ENCODE measurements around the gene MRPL22. TPM values are rescaled to one million over a fixed set of nuclear protein-coding genes. Genes with fewer than 3 reads are reported as not detected.

The MRPL22 gene
- total and polyA plus RNA-seq, 2 of the 13 experiments (the other 11 are each of a cell fraction or from before 2014, with no cell fraction given), result 66.8 to 84.8 TPM

DNA sequence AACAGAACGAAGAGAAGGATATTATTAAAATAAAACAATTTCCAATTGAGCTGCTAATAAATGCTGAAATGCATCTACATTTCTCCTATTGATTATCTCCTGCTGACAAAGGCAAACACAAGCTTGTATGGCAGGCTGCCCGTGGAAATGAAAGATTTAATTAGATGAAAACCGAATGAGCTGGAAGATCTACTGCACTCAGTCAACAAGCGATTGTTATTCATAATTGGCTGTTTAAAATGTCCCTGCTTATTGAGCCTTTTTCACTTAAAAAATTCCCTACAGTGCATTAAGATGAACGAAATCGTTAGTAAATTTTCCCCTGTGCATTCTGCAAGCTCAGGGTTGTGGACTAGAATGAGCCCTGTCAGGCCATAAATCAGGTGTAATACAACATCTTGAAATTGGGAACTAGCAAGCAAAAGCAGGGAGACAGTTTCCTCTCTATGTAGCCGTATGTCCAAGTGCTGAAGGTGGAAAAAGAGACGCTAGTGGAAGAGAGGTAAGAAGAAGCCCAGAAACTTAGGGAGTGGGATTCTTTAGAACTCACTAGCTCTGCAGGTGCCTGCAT lies 44.2 kb downstream of the MRPL22 start (continued):
- TF ChIP-seq ZBTB40 (IDR thresholded peaks at IDR 0.05) (no peak), ZBTB40 (CRISPR knock-in tag; IDR thresholded peaks at IDR 0.05) (no peak), HMG20B (CRISPR knock-in tag; conservative IDR thresholded peaks at IDR 0.05) (no peak), RFXANK (CRISPR knock-in tag; IDR thresholded peaks at IDR 0.05) (no peak)

- Histone ChIP-seq H3K36me3 (replicated peaks in 1 of 2; ENCODE audit: control insufficient read depth in 1 of 2, insufficient read depth in 2 of 2, low read length in 2 of 2) (no peaks in the 10 kb centered on the region), H3K79me2 (ENCODE audit: insufficient read depth, low read length) (no peaks in the 10 kb centered on the region), H3K27ac (ENCODE audit: extremely low read length, insufficient read depth, low read length) (no peak overlapping the region), H3K4me1 (ENCODE audit: insufficient read depth, low read length) (no peaks in the 10 kb centered on the region), H4K20me1 (ENCODE audit: insufficient read depth, low read length) (no peaks in the 10 kb centered on the region), H3K9me3 (ENCODE audit: low read length) (no peaks in the 10 kb centered on the region), H2AFZ (ENCODE audit: low read length) (no peak overlapping the region), H3K9ac (ENCODE audit: insufficient read depth, low read depth, low read length) (no peak overlapping the region), H3K27me3 (ENCODE audit: control insufficient read depth in 1 of 2, insufficient read depth in 2 of 2, low read length in 2 of 2) (0 out of 5 replicates have a peak, but pooled peaks cover 0 to 1% of the 10 kb centered on the region in 2 experiments), H3K4me2 (ENCODE audit: low read depth, low read length) (no peak overlapping the region), H3K4me3 (replicated peaks in 1 of 3; ENCODE audit: insufficient read depth in 1 of 3, low read depth in 2 of 3, low read length in 3 of 3) (no peak overlapping the region)
- ATAC-seq (no peak), FAIRE-seq (no peak), DNase-seq (ENCODE audit: low spot score) (no peak)
- CTCF ChIA-PET (ENCODE audit: low intra/inter-chr PET ratio, low total read pairs), result no interaction called here
- POLR2A ChIA-PET, result no interaction called here
- in situ Hi-C loops (cut with HindIII; ENCODE audit: extremely low pct_ligation_motif_present, low pct_unique_long_range_greater_than_20kb), result no loop called here
- intact Hi-C loops (cut with micrococcal nuclease; ENCODE audit: unreplicated experiment), result no loop called here
- BruUV-seq (replicated peaks), result no TSS peak
- WGBS (ENCODE audit: low lambda C conversion rate), result 50% methylated on average over 4 of the region's 4 CpGs
- TF ChIP-seq ZNF33A (CRISPR knock-in tag; IDR thresholded peaks at IDR 0.05; ENCODE audit: borderline replicate concordance) (no peak), PAWR (CRISPR knock-in tag; IDR thresholded peaks at IDR 0.05; ENCODE audit: borderline replicate concordance) (no peak), CERS6 (CRISPR knock-in tag; IDR thresholded peaks at IDR 0.05) (no peak), SMAD9 (CRISPR knock-in tag; IDR thresholded peaks at IDR 0.05) (no peak)
These were observed 45.3 kb downstream of the MRPL22 start for GRCh38 chr5:154986151-154986550.
